ENCODE measurements around the gene AMFR.
"Not testable (repeated sequence)": the region's sequence is repeated elsewhere in the genome, so short reads cannot be mapped to it uniquely, and the experiment has no call there.

Gene AMFR

DNA sequence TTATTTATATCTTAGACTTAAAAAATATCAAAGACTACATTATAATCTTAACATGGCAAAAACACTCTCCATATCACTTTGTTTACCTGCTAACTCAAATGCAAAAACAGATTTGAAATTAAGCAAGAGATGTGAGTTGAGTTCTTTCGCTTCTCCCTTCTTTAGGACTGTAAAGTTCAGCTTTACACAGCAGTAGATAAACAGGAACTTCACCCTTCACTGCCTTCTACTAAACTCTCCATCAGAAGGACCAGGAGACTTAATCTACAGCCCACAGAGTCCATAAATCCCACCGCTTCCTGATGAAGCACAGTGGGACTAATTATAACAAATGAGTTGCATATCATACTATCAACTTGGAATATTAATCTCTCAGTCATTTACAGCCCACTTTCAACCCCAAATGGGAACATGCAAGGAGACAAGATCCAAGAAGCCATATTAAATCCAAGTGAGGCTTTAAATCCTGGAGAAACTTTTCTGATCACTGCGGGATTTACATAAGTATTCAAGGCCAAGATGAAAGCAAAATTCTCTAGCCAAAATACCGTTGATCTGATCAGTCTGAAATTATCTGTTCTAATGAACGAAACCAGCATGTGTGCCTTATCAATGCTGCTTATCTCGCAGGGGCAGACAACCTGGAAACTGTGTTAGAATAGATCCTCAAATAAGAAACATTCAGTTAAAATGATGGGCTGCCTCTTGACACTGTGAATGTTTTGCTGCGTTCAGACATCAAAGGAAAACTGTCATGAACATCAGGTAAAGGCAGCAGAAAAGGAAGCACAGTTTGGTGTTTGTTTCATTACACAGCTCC lies 1.6 kb downstream of the AMFR start:
- no peak for DNase-seq

- no peak for DNase-seq
Observed at GRCh38 chr16:56422896-56423441, 2.4 kb downstream of the AMFR start.

GRCh38 chr16:56421976-56422669 lies 3.2 kb downstream of the AMFR start:
- DNase-seq = no peak

DNA sequence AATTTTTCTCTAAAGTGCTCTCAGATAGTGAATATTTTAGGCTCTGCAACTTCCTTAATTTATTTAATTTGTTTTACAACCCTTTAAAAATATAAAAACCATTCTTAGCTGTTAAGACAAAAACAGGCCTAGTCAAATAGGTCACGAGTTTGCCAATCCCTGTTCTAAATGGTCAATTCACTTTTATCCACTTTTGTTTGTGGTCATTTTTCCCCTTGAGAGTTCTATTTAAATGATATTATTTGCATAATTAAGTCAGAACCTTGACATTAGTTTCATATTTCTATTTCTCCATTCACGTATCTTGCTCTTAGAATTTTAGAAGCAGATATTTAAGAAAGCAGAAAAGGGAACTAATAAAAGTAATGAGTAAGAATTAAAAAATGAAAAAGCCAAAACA lies 4.0 kb downstream of the AMFR start:
- DNase-seq = no peak

- DNase-seq = no peak
Observed at GRCh38 chr16:56420613-56421012, 4.7 kb downstream of the AMFR start.

- no peak for DNase-seq
Observed at GRCh38 chr16:56419740-56420548, 5.4 kb downstream of the AMFR start.

DNA sequence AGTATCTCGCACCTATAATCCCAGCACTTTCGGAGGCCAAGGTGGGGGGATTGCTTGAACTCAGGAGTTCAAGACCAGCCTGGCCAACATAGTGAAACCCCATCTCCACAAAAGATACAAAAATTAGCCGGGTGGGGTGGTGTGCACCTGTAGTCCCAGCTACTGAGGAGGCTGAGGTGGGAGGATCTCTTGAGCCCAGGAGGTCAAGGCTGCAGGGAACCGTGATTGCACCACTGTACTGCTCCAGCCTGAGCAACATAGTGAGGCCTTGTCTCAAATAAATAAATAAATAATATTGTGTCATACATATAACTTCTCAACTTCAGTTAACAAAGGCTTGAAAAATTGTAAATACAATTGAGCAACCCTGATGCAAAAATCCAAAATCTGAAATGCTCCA lies 8.2 kb downstream of the AMFR start:
- no peak for DNase-seq

DNA sequence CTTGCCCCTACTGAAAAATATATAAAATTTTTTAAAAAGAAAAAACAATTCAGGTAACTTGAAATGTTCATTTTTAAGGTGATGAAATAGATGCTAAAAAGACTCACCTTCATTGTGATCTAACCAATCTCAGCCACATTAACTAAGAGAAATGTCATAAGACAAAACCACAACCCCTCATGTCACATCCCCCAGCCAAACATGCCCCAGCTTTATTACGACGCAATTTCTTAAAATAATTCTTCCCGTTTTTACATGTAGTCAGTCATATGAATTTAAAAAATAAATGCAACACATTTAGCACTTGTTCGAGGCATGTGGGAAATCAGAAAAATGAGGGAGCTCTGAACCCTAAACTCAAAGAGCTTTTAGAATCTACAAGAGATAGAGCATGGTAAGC lies 9.5 kb downstream of the AMFR start:
- DNase-seq = no peak

- DNase-seq = no peak
Observed at GRCh38 chr16:56414366-56414765, 11.0 kb downstream of the AMFR start.

DNA sequence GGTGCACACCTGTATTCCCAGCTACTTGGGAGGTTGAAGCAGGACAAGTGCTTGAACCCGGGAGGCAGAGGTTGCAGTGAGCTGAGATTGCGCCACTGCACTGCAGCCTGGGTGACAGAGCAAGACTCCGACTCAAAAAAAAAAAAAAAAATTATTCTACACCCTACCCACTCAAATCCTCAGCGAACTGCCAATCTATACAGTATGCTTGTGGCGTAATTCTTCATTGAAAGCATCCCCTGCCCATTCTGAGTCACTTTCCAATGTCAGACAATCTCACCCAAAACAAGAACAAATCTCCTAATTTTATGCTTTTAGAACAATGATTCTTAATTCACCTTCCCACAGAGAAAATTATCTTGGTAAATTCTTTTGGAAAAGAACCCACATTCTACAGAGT lies 12.0 kb downstream of the AMFR start:
- no peak for DNase-seq

DNA sequence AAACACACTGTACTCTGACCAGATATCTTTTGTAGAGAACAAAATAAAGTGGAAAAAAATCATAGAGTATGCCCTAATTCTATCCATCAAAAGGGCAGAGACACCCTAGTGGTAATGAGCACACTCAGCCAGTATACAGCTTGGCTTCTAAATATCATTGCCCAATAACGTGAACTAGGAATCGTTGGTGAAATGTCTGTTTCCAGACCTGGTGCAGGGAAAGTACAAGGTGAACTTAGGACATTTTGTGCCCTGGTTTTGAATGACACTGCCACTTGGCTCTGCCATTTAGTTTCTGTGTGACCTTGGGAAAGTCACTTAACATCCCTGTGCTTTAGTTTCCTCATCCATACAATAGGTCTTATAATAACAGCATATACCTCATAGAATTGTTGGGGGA lies 13.7 kb downstream of the AMFR start:
- DNase-seq = no peak

GRCh38 chr16:56411123-56411522 lies 14.2 kb downstream of the AMFR start:
- no peak for DNase-seq

DNA sequence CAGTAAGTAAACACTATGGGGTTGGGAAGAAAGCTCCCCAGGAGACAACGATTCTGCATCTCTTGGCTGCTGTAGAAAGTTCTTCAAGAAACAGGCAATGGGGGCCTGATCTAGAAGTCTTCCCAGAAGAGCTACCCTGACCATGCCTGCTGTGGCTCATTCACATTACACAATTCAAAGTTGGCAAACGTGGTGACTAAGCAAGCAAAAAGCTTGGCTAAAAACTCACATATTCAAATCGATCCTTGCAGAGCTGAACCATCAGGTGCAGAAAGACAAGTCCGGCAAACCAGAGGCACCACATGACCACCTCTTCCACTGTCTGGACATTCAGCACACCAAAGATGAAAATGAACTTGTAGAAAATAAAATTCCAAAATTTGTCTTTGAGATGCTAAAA lies 16.1 kb downstream of the AMFR start:
- no peak for DNase-seq

DNA sequence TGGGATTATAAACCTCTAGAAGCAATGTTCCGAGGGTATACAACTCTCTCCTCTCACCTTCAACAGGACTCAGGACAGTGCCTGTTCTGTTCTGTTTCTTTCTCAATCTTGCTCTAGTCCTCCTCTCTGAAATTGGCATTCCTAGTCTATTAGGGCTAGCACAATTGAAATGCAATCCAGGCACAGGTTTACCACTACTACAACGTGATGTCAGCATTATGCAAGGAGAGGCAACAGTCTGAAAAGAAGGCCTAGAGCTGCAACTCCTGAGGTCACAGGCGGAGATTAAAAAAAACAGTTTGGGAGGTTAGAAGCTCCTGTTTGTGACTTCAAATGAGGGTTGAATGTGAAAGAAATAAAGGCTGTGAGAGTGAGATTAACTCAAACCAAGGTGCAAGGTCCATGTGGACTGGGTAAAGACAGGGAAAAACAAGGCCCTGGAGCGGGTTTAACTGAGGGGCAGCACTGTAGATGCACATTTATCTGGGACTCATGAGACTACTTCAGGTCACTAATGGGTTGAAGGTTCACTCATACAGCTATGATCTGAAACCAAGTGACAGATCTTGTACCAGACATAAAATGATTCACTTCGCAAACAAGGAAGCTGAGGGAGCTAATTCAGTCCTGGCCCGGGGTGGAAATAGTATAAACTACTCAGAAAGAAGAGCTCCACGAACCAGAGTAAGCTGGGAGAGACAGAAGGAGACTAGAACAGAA lies 16.8 kb downstream of the AMFR start:
- DNase-seq = no peak

- no peak for DNase-seq
Observed at GRCh38 chr16:56405977-56406672, 19.2 kb downstream of the AMFR start.

DNA sequence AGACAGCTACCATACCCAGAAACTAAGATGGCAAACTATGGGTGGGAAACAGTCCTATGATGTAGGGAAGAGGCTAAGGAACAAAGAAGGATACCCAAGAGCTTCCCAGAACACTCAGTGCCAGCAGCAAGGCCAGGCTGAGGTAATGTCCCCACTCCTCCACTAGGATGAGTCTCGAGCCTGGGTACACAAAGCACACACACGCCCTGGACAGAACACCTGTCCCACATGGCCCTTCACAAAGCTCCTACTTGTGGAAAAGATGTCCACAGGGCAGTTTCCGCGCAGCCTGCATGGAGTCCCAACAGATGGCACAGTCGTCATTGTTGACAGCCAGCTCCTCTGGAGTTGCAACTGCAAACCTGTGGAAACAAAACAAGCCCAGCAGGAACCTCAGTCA lies 23.9 kb downstream of the AMFR start:
- no peak for DNase-seq

DNA sequence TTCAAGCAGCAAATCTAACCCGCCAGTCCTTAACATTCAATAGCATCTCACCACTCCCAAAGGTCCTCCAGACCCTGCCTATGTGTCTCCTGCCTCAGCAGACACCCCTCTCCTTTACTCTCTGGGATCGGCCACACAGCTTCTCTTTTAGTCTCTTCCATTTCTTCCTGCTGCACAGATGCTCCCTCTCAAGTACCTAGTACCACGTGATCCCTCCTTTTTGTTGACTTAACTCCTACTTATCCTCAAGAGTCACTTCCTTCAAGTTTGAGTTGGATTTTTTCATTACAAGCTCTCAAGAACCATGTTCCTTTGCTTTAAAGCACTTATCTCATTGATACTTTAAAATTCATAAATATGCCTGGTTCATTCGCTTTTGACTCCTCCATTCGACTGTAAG lies 24.9 kb downstream of the AMFR start:
- no peak for DNase-seq

DNA sequence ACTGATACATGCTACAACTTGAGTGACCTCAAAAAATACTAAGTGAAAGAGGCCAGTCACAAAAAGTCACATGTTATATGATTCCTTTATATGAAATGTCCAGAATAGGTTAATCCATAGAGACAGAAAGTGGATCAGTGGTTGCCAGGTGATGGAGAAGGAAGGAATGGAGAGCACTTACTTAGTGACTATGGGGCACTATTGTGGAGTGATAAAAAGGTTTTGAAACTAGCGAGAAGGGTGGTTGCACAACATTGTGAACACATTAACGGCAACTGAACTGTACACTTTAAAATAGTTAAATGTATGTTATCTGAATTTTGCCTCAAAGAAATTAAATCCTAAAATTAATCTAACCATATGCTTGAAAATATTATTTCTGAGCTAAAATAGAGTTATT lies 25.9 kb downstream of the AMFR start:
- no peak for DNase-seq

- DNase-seq = no peak
Observed at GRCh38 chr16:56399047-56399446, 26.3 kb downstream of the AMFR start.

DNA sequence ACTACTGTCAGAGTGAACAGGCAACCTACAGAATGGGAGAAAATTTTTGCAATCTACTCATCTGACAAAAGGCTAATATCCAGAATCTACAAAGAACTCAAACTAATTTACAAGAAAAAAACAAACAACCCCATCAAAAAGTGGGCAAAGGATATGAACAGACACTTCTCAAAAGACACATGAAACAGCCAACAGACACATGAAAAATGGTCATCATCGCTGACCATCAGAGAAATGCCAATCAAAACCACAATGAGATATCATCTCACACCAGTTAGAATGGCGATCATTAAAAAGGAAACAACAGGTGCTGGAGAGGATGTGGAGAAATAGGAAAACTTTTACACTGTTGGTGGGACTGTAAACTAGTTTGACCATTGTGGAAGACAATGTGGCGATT lies 28.6 kb downstream of the AMFR start:
- not testable (repeated sequence) for DNase-seq

DNA sequence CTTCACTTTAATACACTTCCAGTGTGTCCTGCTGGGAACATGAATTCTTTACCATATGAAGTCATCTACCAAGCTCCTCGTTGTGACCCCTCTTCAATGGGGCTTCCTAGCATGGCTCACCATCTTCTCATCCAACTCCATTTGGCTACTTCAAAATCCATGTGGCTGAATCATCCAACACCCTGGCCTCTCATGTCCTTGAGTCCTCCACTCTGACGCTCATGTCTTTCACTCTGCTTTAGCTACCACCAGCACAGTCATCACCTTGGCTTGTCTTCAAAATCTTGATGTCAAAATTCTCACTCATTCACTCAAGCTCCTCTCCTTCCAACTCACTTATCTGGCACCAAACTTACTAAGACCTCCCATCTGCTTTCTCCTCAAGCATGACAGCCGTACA lies 35.8 kb downstream of the AMFR start:
- no peak for DNase-seq

DNA sequence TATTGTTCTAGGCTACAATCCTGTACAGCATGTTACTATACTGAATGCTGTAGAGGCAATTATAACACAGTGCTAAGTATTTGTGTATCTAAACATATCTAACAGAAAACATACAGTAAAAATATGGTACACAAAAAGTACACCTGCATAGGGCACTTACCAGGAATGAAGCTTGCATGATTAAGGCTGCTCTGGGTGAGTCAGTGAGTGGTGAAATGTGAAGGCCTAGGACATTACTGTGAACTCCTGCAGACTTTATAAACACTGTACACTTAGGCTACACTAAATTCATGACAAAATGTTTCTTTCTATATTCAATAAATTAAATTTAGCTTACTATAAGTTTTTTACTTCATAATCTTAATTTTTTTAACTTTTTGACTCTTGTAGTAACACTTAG lies 37.1 kb downstream of the AMFR start:
- DNase-seq = no peak

Measured in stimulated activated CD4-positive, alpha-beta T cell treated with anti-CD3 and anti-CD28 coated beads, Interleukin-4, amount 100 ng/mL, for 1 hour (primary cell).